HCT116 (cell line): Measurements from ENCODE around the gene SERINC3.

Experiments
- CBX3 ChIP-seq: IDR thresholded peaks from 2 replicates; pipeline ENCODE4 v1.6.1; 2012; ENCODE audit warnings: low read depth
- CEBPB ChIP-seq: IDR thresholded peaks from 2 replicates; pipeline ENCODE4 v1.6.1; 2012; ENCODE audit warnings: low read depth
- CTCF ChIP-seq, 3 experiments: fragments of 200-600 bp in 1 of 3; sonication (generic) in 1 of 3; IDR thresholded peaks in 2 of 3; conservative IDR thresholded peaks in 1 of 3; 2 replicates each; pipeline ENCODE4 v1.5.1; 2012 to 2017; ENCODE audit warnings: low read depth in 2 of 3, low read length in 2 of 3, antibody characterized with exemption in 1 of 3, borderline replicate concordance in 1 of 3, control low read depth in 1 of 3, mild to moderate bottlenecking in 1 of 3, mixed read lengths in 1 of 3, mixed run types in 1 of 3, moderate library complexity in 1 of 3; ENCODE audit not compliant: insufficient read depth in 1 of 3
- EZH2 ChIP-seq: fragments of 200-600 bp; sonication (generic); IDR thresholded peaks from 2 replicates; pipeline ENCODE4 v1.6.1; 2017; ENCODE audit warnings: antibody characterized with exemption, mixed run types
- EZH2phosphoT487 ChIP-seq: fragments of 200-600 bp; IDR thresholded peaks from 2 replicates; pipeline ENCODE4 v1.6.1; 2018; ENCODE audit warnings: antibody characterized with exemption, borderline replicate concordance
- POLR2A ChIP-seq: IDR thresholded peaks from 2 replicates; pipeline ENCODE4 v1.7.0; 2011; ENCODE audit warnings: borderline replicate concordance; ENCODE audit not compliant: insufficient read depth, insufficient read length; ENCODE audit errors: extremely low read depth
- POLR2AphosphoS5 ChIP-seq: IDR thresholded peaks from 2 replicates; pipeline ENCODE4 v1.6.1; 2011; ENCODE audit warnings: mild to moderate bottlenecking, low read depth, low read length, moderate library complexity
- RAD21 ChIP-seq: IDR thresholded peaks from 2 replicates; pipeline ENCODE4 v1.6.1; 2012; ENCODE audit warnings: low read depth, mild to moderate bottlenecking
- REST ChIP-seq: IDR thresholded peaks from 2 replicates; pipeline ENCODE4 v1.6.1; 2012; ENCODE audit warnings: low read depth
- SP1 ChIP-seq: IDR thresholded peaks from 2 replicates; pipeline ENCODE4 v1.6.1; 2012; ENCODE audit warnings: low read depth

GRCh38 chr20:44485078-44485829 is 36.6 kb downstream of the SERINC3 start:
- no peak for TF ChIP-seq POLR2A
- TF ChIP-seq CTCF (IDR thresholded peaks at IDR 0.05 in 2 of 3, conservative IDR thresholded peaks at IDR 0.05 in 1 of 3; ENCODE audit: borderline replicate concordance in 1 of 3, insufficient read depth in 1 of 3, low read depth in 2 of 3, low read length in 2 of 3) = no peak
- no peak for TF ChIP-seq CBX3
- TF ChIP-seq CEBPB = no peak
- no peak for TF ChIP-seq POLR2AphosphoS5
- no peak for TF ChIP-seq RAD21
- TF ChIP-seq REST = no peak
- no peak for TF ChIP-seq EZH2phosphoT487
- no peak for TF ChIP-seq EZH2
- TF ChIP-seq SP1 = no peak
